HL-60/S4 (cell line): Measurements from ENCODE around the gene SPR.

ENCODE experiments used
- in situ Hi-C: fragments of 300-500 bp; cut with MboI; formaldehyde crosslinking; loops from 2 replicates; pipeline ENCODE4 v1.14.3; 2022; ENCODE audit warnings: low sequenced_read_pairs

Gene SPR

DNA sequence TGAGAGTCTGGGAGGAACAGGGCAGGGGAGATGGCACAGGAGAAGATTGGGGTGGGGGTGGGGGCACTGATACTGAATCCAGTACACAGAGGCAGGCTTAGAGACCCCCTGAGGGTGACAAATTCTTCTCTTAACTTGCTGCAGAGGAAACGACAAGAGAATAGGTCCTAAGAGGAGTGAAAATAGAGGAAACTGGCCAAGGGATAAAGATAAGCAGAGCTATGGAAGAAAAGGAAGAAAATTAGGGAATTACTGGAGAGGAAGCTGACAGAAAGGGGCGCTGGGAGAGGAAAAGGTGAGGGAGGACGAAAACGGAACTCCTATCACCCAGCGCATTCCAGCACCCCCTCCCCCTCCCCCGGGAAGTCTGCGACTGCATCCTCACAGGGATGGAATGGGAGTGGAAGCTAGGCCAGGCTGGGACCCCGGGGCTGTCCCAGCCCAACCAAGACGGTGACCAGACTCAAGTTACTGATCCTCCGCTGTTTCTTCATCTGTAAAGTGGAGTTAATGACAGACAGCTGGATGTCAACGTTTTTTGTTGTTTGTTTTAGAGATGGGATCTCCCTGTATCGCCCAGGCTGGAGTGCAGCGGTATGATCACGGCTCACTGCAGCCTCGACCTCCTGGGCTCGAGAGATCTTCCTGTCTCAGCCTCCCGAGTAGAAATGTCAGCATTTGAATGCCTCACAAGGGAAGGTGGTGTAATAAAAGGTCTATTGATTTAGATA lies 27.5 kb downstream of the SPR start:
- in situ Hi-C loops, result no loop called here

DNA sequence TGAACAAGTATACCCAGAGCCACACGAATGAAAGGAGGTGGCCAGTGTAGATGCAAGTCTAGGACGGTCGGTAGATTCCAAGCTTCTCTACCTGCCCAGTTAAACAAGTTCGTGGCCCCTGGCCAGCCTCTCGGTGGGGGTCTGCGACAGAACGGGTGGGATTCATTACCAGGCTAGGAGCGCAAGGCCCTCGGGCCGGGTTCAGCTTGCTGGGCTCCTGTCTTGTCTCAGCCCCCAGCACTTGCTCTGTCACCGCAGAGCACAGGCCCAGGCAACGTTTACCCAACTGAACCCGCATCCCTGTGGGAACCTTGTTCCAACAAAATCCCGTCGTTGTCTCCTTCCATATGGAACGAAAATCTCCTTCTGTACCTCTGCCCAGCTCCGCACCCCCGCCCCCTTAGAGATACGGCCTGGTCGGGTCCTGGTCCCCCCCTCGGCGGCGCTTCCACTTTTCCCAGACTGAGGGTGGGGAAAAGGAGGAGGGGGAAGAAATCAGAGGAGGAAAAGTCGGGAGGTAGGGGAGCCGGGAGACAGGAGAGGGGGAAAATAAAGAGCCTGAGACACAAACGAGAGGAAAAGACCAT lies 28.2 kb downstream of the SPR start:
- in situ Hi-C loops, result no loop called here

DNA sequence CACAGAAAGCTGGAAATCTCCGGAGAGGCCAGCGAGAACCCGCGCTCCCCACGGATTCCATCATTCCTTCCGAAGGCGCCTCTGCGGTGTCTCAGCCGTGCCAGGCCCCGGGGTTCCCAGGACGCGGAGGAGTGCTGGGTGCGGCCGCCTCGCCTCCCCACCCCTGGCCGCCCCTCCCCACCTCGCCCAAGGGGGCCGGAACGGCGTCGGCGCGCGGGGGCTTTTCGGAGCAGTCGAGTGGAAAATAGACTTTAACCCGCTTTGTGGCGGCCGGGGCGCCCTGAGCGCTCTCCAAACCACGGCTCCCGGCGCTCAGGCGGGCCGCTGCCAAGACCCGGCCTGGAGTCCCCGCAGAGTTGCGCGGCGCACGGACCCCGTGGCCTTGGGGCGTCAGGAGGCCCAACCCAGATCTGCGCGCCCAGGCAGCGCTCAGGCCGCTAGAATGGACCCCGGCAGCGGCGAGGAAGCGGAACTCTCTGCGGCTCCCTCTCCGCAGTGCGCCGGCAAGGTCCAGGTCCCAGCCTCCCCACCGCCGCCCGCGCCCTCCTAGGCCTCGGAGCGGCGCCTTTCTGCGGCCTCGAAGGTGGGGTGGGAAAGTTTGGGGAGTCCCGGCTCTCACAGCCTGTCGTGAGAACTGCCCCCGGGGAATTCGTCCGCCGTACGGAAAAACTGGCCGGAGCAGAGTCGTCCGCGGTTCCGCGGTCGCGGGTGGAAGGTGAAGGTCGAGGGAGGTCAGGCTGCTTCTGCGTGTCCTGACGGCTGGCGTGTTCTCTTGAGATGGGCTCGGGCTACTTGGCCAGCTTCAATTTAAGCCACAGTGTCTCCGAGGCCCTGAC lies 28.9 kb downstream of the SPR start:
- in situ Hi-C loops, result no loop called here

DNA sequence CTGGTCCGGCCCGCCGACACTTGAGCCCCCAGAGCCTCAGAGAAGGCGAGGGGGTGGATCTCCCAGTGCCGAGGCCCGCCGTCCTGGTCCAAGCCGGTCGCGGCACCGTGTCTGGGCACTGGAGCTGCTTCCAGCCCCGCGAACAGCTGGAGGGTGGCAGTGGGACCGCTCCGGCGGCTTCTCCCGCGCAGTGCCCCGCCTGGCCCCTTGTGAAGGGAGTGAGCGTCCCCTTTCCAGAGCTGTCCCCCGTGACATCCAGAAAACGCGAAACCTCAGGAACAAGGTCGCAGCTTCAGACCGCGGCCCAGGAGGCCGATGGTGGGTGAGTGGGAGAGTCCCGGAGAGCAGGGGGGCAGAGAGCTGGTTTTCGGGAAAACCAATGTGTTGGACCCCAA lies 29.5 kb downstream of the SPR start:
- in situ Hi-C loops, result no loop called here

DNA sequence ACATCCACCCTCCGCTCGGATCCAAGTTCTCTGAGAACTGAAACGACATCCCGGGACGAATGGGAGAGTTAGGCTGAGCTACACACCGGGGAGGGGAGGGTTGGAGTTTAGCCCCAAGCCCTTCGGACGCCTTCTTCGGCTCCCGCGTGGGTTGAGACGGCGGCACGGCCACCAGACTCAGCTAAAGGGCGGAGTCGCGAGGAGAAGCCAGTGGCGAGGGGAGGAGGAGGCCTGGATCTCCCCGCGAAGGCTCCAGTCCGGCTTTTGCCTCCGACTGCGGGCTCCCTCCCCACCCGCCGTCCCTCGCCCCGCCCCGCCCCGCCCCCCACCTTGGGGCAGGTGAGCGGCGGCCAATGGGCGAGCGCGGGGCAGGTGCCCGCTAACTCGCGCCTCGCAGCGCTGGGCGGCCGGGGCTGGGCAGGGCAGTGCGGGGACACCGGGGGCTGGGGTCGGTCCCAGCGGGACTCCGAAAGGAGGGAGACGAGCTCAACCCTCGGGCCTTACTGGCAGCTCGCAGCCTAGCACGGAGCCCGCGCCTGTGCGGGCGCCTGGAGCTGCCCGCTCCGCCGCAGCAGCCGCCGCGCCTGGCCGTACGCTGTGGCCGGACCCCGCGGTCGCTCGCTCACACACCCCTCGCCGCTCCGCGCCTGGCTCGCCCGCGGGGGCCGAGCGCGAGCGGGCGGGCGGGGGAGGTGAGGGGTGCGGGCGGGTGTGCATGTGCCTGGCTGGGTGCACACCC lies 30.1 kb downstream of the SPR start, which contains the start of gene EMX1:
EMX1 (plus strand) TSS at position 382 of the 739 bp plus-strand sequence; CDS start at position 716, 334 bp downstream.
- in situ Hi-C loops, result no loop called here

DNA sequence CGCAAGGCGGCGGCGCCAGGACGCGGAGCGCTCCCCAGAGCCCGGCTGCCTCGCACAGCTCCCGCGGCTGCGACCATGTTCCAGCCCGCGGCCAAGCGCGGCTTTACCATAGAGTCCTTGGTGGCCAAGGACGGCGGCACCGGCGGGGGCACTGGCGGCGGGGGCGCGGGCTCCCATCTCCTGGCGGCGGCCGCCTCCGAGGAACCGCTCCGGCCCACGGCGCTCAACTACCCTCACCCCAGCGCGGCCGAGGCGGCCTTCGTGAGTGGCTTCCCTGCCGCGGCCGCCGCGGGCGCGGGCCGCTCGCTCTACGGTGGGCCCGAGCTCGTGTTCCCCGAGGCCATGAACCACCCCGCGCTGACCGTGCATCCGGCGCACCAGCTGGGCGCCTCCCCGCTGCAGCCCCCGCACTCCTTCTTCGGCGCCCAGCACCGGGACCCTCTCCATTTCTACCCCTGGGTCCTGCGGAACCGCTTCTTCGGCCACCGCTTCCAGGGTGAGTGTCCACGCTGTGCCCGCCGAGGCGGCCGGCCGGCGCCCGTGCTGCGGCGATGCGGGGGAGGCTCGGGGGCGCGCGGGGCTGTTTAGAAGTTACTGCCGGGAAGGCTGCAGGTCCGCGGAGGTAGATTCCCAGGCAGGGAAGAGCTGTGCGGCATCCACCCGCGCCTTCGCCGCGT lies 30.8 kb downstream of the SPR start:
- in situ Hi-C loops, result no loop called here

DNA sequence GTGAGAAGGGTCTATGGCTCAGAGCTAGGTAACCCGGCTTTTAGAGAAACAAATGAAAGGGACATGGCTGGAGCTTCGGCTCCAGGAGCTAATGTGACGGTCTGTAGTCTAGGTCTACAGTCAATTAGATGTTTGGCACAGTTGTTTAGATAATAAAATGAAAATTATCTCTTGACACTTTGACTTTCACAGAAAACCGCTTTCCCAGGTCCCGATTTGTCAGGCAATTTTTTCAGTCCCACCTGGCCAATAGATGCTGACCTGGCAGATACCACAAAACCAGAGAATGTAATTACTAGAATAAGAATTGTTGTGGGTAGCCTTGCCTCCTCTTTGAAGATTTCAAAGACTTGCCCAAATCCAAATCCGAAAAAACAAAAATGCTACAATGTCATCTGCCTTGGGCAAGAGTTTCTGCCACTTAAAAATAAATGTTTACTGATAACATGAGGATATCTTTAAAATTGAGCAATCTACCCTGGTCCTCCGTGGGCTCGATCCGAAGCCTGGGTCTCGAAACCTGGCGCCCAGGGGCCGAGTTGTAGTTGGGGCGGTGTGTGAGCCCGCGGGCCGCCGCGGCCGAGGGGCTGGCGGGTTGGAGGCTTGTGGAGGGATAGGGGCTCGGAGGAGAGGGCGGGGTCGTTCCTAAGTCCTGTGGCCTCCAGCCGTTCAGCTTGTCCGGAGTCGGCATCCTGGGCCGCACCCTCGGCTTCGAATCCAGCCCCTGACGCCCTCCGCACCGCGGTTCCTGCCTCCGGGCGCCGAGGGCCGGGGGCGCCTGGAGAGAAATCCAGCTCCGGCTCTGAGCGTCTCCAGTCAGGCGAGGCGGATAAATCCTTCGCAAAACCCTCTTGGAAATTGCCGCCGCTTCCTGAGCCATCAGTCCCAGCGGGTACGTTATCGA lies 32.5 kb downstream of the SPR start:
- in situ Hi-C loops, result no loop called here

DNA sequence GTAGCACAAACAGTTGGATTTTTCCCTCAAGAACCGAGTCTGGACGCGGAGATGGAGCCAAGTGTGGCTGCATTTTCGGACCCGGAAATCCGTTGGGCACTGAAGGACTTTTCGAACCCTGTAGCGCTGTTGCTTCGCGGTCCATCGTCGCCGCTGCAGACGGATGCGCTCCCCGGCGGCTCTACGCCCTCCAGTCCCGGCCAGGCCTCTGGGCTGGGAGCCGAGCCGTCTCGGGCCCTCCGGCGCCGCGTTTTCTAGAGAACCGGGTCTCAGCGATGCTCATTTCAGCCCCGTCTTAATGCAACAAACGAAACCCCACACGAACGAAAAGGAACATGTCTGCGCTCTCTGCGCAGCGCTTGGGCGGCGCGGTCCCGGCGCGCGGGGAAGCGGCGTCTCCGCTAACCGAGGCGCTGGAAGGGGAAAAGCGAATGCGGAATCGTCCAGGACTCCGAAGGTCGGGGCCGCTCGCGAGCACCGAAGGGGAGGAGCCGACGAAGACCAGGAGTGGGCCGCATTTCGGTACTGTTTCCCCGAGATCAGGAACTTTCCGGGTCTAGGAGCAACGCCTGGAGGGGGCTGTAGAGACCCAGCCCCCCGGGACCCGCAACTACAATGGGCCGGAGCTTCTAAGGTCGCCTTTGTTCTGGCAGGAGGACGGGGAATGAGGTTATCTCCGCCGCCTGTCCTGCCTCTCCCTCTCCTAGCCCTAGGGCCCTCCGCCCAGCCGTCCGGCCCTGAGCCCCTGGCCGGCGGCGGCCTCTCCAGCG lies 33.3 kb downstream of the SPR start:
- in situ Hi-C loops, result no loop called here

DNA sequence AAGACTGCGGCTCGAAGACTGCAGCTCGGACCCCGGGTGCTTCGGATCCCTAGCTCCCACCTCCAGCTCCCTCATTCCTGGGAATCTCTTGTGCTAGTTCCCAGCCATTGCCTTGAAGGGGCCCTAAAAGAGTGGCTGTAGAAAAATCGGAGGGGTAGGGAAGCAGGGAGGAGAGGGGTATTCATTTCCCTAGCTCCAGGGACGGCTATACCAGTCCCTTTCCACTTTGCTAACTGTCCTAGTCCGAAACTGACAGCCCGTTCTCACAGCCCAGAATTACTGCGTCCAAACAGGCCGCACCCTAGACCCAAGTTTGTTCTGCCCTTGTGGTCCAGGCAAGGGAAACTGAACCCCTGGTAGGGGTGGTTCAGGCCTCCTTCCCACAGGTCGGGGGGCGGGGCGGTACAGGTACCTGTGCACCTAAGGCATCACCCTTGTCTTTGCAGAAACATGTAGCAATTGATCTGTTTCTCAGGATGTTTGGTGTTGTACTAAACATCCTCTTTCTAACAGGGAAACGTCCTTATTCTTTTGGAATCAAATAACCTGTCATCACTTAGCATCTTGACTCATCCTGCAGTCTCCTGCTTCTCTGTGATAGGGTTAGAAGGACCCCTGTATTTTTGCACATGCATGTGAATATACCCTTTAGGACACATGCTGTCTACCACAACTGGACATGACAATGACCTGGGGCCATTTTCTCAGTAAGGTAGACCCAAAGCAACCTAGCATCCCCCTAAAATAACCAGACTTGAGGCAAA lies 34.1 kb downstream of the SPR start:
- in situ Hi-C loops, result no loop called here

DNA sequence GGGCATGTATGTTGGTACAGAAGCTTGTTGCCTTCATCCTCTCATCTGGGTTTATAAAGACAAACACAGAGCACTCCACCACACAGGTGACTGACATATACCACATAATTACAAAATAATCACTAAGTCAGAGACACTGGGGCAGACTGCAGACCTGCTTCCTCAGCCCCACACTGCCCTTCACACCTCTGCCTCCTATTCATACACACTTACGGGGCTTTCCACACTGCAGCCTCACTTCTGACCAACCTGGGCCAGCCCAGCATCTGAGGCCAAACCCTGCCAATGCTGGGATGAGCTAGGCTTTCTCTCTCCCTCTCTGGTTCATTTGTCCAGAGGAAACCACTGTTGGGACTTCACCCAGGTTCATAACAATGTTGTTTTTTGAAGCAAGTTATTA lies 34.6 kb downstream of the SPR start:
- in situ Hi-C loops, result no loop called here

DNA sequence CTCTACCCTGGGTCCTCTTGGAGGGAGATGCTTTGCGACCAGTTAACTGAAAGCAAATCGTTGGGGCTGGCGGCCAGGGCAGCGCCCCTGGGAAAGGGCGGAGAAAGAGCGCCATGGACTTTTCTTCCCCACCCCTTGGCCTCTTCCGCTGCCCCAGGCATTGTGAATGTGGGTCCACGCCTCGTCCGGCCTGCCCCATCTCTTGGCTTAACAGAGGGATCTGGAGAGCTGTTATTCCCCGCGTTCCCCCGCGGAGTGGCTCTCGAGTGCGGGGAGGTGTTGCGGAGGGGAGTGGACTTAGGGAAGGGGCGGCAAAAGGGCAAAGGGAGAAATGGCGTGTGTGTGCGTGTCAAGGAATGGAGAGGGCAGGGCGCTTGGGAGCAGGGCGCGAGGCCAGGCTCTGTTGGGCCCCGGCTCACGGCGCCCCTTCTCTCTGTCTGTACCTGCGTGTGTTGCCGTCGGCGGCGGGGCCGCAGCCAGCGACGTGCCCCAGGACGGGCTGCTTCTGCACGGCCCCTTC lies 36.7 kb downstream of the SPR start:
- in situ Hi-C loops, result no loop called here

DNA sequence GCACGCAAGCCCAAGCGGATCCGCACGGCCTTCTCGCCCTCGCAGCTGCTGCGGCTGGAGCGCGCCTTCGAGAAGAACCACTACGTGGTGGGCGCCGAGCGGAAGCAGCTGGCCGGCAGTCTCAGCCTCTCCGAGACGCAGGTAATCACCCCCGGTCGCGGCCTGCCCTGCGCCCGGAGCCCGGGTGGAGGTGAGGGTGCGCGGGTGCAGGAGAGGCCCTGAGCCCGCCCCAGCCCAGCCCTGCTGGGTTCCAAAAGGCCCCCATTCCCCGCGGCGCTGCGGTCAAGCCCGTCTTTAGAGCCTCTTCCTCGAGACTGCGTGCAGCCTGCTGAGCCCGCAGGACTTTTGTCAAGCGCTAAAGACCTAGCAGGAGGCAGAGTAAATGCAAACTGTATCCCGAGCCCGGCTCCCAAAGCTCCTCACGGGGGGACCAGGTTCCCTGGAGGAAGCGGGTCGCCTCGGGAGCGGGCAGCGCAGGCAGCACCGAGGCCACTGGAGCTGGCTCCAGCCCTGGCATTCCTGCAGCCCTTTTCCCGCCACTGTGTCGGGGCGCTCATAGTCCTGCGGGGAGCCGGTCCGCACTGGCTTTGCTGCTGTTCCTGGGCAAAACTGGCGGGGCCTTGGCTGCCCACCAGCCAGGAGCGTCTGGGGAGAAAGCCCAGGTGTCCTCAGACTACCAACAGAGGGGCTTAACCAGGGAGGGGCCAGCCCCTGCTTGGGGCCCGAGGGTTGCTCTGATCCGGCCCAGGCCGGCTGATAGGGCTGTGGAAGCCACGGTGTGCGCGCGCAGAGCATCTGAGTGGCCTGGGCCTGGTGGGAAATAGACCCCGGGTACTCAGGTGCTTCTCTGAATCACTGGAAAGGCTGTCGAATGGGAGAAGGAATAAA lies 37.4 kb downstream of the SPR start:
- in situ Hi-C loops, result no loop called here

DNA sequence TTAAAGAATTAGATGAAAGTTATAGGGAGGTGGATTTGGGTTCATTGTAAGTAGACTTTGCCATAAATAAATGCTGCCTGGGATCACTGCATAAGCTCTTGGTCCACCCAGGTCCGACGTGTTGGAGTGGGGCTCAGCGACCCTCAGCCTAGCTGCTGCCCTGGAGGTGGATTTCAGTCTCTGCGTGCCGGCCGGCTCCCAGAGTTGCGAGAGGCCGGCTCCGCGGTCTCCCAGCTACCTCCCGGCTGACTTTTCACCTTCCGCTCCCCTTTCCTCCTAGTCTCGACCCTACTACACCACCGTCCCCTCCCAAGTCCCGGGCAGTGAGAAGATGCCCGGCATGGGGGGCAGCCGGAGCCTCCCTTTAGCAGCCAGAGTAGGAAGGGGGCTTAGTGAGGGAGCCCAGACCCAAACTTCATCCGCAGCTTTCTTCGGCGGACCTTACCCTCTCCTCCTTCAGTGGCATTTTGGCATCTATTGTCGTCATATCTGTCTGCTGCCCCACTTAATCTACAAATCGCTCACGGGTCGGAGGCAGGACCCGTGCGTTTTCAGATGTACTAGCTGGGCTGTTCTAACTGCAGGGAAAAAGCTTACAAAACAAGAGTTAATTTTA lies 38.2 kb downstream of the SPR start:
- in situ Hi-C loops, result no loop called here

DNA sequence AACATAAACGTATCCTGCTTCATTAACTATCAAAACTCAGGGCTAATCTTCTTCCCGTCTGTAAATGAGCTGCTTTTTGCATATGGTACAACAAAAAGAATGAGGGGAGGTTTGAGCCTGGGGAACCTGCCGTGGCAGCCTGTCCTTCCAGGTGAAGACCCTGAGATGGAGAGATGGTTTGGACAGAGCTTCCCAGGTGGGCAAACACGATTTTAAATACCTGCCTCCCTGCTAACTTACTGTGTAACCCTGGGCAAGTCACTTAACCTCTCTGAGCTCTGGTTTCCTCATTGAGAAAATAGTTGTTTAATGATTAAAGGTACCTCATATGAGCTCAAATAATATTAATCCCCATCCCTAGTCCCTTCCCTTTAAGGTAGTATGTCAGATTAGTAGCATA lies 39.2 kb downstream of the SPR start:
- in situ Hi-C loops, result no loop called here

DNA sequence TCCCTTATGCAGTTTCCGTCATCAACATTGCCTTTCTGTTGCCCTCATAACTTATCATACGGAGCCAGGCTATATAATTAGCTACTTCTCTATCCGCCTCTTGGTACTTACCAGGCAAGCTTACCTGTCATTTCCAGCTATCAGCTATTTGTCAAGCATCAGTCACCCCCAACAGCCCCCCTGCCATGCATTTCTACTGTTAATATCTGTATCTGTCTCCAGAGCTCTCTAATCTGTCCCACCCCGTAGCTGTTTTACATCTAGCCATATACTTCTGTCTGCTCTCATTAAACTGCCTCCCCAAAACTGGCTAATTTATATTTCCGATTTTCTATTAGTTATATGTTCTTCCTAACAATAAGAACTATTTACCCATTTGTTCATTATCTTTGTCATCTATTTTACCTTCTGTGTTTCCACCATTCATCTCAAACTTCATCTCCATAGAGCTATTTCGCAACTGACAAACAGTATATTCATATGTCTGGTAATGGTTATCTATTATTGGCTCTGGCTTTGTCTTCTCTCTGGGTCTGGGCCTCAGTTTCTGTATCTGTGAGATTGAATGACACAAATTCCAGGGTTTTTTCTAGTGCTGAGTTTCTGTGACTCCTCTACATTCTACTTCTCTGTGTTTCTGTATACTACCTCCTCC lies 39.7 kb downstream of the SPR start:
- in situ Hi-C loops, result no loop called here
